GM20000 (cell line): ENCODE data around the gene DTX4.

Experiments
- DNase-seq: peaks from one replicate; pipeline ENCODE4 v3.0.0; 2012; ENCODE audit warnings: low spot score
- CTCF ChIP-seq: IDR thresholded peaks from 2 replicates; pipeline ENCODE4 v1.5.1; 2012; ENCODE audit warnings: mild to moderate bottlenecking, control low read depth; ENCODE audit errors: extremely low read depth, missing control alignments

Gene DTX4

GRCh38 chr11:59204746-59205145 is 32.8 kb downstream of the DTX4 start:
- DNase-seq, result no peak
- no peak for TF ChIP-seq CTCF

GRCh38 chr11:59205648-59206047 is 33.7 kb downstream of the DTX4 start:
- no peak for DNase-seq
- TF ChIP-seq CTCF, result no peak

- DNase-seq, result no peak
- peak; percentile 63 for TF ChIP-seq CTCF
These were observed 34.7 kb downstream of the DTX4 start for GRCh38 chr11:59206635-59207034.

- peak; percentile 52 for TF ChIP-seq CTCF
- DNase-seq, result peak; percentile 51
These were observed 36.1 kb downstream of the DTX4 start for GRCh38 chr11:59207988-59208451.

- TF ChIP-seq CTCF, result no peak
- DNase-seq, result no peak
These were observed 37.0 kb downstream of the DTX4 start for GRCh38 chr11:59208956-59209355.

- no peak for DNase-seq
- no peak for TF ChIP-seq CTCF
These were observed 40.3 kb downstream of the DTX4 start for GRCh38 chr11:59212222-59212621.

- no peak for DNase-seq
- TF ChIP-seq CTCF, result no peak
These were observed 41.1 kb downstream of the DTX4 start, which contains the start of gene MPEG1 for GRCh38 chr11:59212744-59213631. Gene MPEG1 (minus strand): TSS chr11:59212927. CDS start chr11:59212865, 62 bp downstream.
